Fibroblast of lung (primary cell): Measurements from ENCODE around the gene TBL2. TPM values are rescaled to one million over a fixed set of nuclear protein-coding genes. Genes with fewer than 3 reads are reported as not detected.

ENCODE experiments used
- DNase-seq, 2 donors: peaks; one replicate each; pipeline versions ENCODE4 v3.0.0 to v3.0.0-alpha.2; 2010; ENCODE audit warnings: low read depth in 2 of 2
- H2AFZ ChIP-seq: 2 replicates; pipeline ENCODE4 v1.5.1; 2012; ENCODE audit warnings: low read length, control low read depth, inconsistent platforms
- H3K27ac ChIP-seq: 2 replicates; pipeline ENCODE4 v1.5.1; 2011; ENCODE audit warnings: low read length, control low read depth; ENCODE audit not compliant: insufficient read depth
- H3K27me3 ChIP-seq: 2 replicates; pipeline ENCODE4 v1.5.1; 2011; ENCODE audit warnings: mild to moderate bottlenecking, low read length; ENCODE audit not compliant: control insufficient read depth, insufficient read depth
- H3K36me3 ChIP-seq: 2 replicates; pipeline ENCODE4 v1.5.1; 2011; ENCODE audit warnings: low read length; ENCODE audit not compliant: control insufficient read depth, insufficient read depth
- H3K4me1 ChIP-seq: 2 replicates; pipeline ENCODE4 v1.5.1; 2011; ENCODE audit warnings: low read length; ENCODE audit not compliant: control insufficient read depth, insufficient read depth; ENCODE audit errors: extremely low read depth
- H3K4me2 ChIP-seq: 2 replicates; pipeline ENCODE4 v1.5.1; 2011; ENCODE audit warnings: low read length, control low read depth; ENCODE audit not compliant: insufficient read depth; ENCODE audit errors: extremely low read depth
- H3K4me3 ChIP-seq, 4 experiments: fragments of 200-600 bp in 1 of 4; sonication (generic) in 1 of 4; replicated peaks in 1 of 4; 2 replicates each; pipeline ENCODE4 v1.5.1; 2011 to 2016; ENCODE audit warnings: low read length in 4 of 4, low read depth in 3 of 4, mild to moderate bottlenecking in 3 of 4, control low read depth in 2 of 4, inconsistent platforms in 1 of 4, mixed read lengths in 1 of 4; ENCODE audit not compliant: insufficient read depth in 1 of 4; ENCODE audit errors: control extremely low read depth in 1 of 4
- H3K79me2 ChIP-seq: 2 replicates; pipeline ENCODE4 v1.5.1; 2012; ENCODE audit warnings: mild to moderate bottlenecking, low read length, inconsistent platforms; ENCODE audit not compliant: control insufficient read depth, insufficient read depth
- H3K9ac ChIP-seq: 2 replicates; pipeline ENCODE4 v1.5.1; 2011; ENCODE audit warnings: mild to moderate bottlenecking, low read length, control low read depth; ENCODE audit not compliant: insufficient read depth
- H3K9me3 ChIP-seq: 2 replicates; pipeline ENCODE4 v1.5.1; 2012; ENCODE audit warnings: low read depth, low read length; ENCODE audit not compliant: control insufficient read depth, insufficient read depth
- H4K20me1 ChIP-seq: 2 replicates; pipeline ENCODE4 v1.5.1; 2011; ENCODE audit warnings: low read length; ENCODE audit not compliant: control insufficient read depth, insufficient read depth; ENCODE audit errors: extremely low read depth
- EZH2 ChIP-seq: IDR thresholded peaks from 2 replicates; pipeline ENCODE4 v1.5.1; 2012; ENCODE audit warnings: low read length, control low read depth, mild to moderate bottlenecking; ENCODE audit errors: missing control alignments
- polyA plus RNA-seq, 2 donors: library from polyadenylated mRNA; depleted of rRNA in 1 of 2; stranded (reverse) in 1 of 2; unstranded in 1 of 2; fragments of >200 nt; gene quantifications; 2 replicates each; pipeline ENCODE4 v1.2.1, GENCODE V29; 2011 to 2012; ENCODE audit warnings: missing spikeins in 1 of 2
- total RNA-seq: library from RNA; depleted of rRNA; stranded (reverse); fragments of >200 nt; gene quantifications from 2 replicates; pipeline ENCODE4 v1.2.1, GENCODE V29; 2014
- TF ChIP-seq, protein P1 (sequence below), 2 donors: IDR thresholded peaks in 1 of 2; conservative IDR thresholded peaks in 1 of 2; 1 replicate in 1 of 2; 2 replicates in 1 of 2; pipeline ENCODE4 v1.5.1; 2011 to 2012; ENCODE audit warnings: low read length in 2 of 2, control low read depth in 1 of 2, inconsistent platforms in 1 of 2, low read depth in 1 of 2, mild to moderate bottlenecking in 1 of 2

The TBL2 gene
- total and polyA plus RNA-seq, 2 donors (not counting 1 experiment from before 2014, with no cell fraction given), result 40.1 to 58.6 TPM

DNA sequence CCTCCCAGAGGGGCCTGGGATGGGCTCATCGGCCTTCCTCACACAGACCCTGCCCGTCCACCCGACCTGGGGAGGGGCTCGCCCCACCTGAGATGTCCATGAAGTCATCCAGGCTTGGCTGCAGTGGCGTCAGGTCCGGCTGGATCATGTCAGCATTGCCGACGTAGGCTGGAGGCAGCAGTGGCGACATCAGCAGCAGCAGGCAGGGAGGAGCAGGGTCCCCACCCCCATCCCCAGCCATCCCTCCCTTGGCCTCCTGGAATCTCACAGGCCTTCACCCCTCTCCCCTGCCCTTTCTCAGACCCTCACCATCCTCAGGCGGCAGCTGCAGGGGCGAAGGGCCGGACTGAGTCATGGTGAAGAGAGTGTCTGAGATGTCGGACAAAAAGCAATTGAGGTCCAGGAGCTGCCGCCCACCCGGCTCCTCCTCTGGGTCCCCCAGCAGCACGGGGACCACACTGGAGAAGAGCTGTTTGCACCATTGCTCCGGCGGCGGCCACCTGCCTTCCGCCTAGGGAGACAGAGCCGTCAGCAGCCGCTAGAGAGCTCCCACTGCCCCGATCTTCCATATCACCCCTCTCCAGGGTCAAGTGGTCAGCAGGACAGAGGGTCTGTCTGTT, 27.3 kb upstream of the TBL2 start:
- H3K9ac ChIP-seq, result no peak overlapping the region
- H3K27ac ChIP-seq, result no peak overlapping the region
- DNase-seq, result no peak
- TF ChIP-seq, protein P1, sequence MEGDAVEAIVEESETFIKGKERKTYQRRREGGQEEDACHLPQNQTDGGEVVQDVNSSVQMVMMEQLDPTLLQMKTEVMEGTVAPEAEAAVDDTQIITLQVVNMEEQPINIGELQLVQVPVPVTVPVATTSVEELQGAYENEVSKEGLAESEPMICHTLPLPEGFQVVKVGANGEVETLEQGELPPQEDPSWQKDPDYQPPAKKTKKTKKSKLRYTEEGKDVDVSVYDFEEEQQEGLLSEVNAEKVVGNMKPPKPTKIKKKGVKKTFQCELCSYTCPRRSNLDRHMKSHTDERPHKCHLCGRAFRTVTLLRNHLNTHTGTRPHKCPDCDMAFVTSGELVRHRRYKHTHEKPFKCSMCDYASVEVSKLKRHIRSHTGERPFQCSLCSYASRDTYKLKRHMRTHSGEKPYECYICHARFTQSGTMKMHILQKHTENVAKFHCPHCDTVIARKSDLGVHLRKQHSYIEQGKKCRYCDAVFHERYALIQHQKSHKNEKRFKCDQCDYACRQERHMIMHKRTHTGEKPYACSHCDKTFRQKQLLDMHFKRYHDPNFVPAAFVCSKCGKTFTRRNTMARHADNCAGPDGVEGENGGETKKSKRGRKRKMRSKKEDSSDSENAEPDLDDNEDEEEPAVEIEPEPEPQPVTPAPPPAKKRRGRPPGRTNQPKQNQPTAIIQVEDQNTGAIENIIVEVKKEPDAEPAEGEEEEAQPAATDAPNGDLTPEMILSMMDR (conservative IDR thresholded peaks at IDR 0.05 in 1 of 2, IDR thresholded peaks at IDR 0.05 in 1 of 2; ENCODE audit: low read depth in 1 of 2, low read length in 2 of 2), result no peak
- TF ChIP-seq EZH2, result peak; percentile 69
- H3K27me3 ChIP-seq, result peaks cover 2% of the 10 kb centered on the region
- no peaks in the 10 kb centered on the region for H3K36me3 ChIP-seq
- no peak overlapping the region for H2AFZ ChIP-seq
- H3K9me3 ChIP-seq, result no peaks in the 10 kb centered on the region
- H3K79me2 ChIP-seq, result no peaks in the 10 kb centered on the region
- H3K4me3 ChIP-seq, result no peak overlapping the region
- H3K4me2 ChIP-seq, result no peak overlapping the region
- no peaks in the 10 kb centered on the region for H3K4me1 ChIP-seq
- H4K20me1 ChIP-seq, result no peaks in the 10 kb centered on the region

DNA sequence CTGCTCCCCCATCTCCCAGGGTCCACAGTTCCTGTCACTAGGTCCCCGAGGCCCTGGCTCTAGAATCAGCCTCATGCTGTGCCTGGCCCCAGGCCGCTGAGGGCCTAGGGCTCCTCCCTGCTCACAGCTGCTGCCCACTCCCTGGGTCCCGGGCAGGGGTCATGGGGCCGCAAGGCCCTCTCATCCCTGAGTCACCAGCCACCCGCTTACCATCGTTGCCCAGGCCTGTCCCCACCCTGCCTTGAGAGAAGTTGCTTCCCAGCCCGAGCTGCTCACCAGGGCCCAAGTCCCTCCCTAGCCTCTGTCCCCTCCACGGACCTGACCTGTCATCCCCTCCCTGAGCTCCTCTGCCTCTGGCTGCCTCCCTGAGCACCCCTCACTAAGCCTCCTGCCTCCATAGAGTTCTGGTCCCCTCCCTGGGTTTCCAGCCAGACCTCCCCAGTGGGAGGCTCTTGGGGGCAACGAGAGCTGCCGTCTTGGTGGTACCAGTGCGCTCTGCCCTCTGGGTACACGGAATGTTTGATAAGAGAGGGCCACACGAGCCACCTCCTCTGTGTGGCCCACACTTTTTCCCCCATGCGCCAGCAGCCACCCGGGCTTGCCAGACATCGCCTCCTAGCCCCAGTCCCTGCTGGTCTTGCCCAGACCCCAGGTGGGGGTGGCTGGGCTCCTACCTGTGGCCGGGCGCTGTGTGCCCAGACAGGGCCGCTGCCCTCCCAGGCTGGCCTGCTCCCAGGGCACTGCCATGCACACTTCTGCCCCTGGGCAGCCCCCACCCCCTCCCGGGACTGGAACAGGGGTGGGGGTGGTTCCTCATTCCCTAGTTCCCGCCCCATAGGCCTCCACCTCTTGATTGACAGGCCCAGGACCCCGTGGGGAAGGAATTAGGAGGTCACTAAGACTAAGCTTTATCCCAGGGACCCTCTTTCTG, 24.6 kb upstream of the TBL2 start:
- H3K4me1 ChIP-seq, result no peaks in the 10 kb centered on the region
- H2AFZ ChIP-seq, result no peak overlapping the region
- H3K36me3 ChIP-seq, result no peaks in the 10 kb centered on the region
- no peaks in the 10 kb centered on the region for H3K79me2 ChIP-seq
- no peaks in the 10 kb centered on the region for H4K20me1 ChIP-seq
- DNase-seq, result no peak
- H3K9me3 ChIP-seq, result no peaks in the 10 kb centered on the region
- H3K27ac ChIP-seq, result no peak overlapping the region
- no peak overlapping the region for H3K4me2 ChIP-seq
- TF ChIP-seq, protein P1 (conservative IDR thresholded peaks at IDR 0.05 in 1 of 2, IDR thresholded peaks at IDR 0.05 in 1 of 2; ENCODE audit: low read depth in 1 of 2, low read length in 2 of 2), result no peak
- no peak for TF ChIP-seq EZH2
- no peak overlapping the region for H3K9ac ChIP-seq
- H3K27me3 ChIP-seq, result peaks cover 2% of the 10 kb centered on the region
- H3K4me3 ChIP-seq, result no peak overlapping the region

DNA sequence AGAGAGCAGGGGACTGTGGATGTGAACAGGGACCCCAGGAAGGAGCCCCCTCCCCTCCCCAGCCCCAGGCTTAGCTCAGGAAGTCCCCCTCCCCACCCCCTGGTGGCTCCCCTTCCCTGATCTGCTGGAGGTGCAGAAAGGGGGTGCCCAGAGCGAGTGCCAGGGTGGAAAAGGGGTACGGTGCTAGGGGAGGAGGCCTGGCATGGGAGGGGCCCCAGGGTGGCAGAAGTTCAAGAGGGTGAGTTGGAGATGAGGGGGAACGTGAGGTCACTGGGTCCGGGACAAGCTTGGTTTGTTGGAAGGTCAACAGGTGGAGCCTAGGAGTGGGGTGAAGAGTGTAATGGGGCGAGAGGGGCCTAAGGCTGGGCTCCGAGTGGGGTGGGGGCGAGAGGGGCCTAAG, 21.5 kb upstream of the TBL2 start:
- no peaks in the 10 kb centered on the region for H3K9me3 ChIP-seq
- DNase-seq, result no peak
- H3K27me3 ChIP-seq, result no peaks in the 10 kb centered on the region
- H3K9ac ChIP-seq, result no peak overlapping the region
- no peak overlapping the region for H3K27ac ChIP-seq
- no peak overlapping the region for H2AFZ ChIP-seq
- H3K4me1 ChIP-seq, result no peaks in the 10 kb centered on the region
- TF ChIP-seq EZH2, result no peak
- TF ChIP-seq, protein P1 (conservative IDR thresholded peaks at IDR 0.05 in 1 of 2, IDR thresholded peaks at IDR 0.05 in 1 of 2; ENCODE audit: low read depth in 1 of 2, low read length in 2 of 2), result no peak
- no peaks in the 10 kb centered on the region for H3K79me2 ChIP-seq
- no peak overlapping the region for H3K4me2 ChIP-seq
- no peaks in the 10 kb centered on the region for H4K20me1 ChIP-seq
- H3K4me3 ChIP-seq, result no peak overlapping the region
- H3K36me3 ChIP-seq, result no peaks in the 10 kb centered on the region
